Hepatocyte (in vitro differentiated cells): ENCODE results near the gene CECR2.

Experiments used
- EZH2phosphoT487 ChIP-seq: fragments of 200-600 bp; sonication (generic); IDR thresholded peaks from one replicate; pipeline ENCODE4 v1.6.1; 2018; ENCODE audit warnings: antibody characterized with exemption, mild to moderate bottlenecking, low read depth, moderate library complexity; ENCODE audit not compliant: unreplicated experiment, severe bottlenecking
- TF ChIP-seq, protein P1 (sequence below): fragments of 200-600 bp; sonication (generic); IDR thresholded peaks from 2 replicates; pipeline ENCODE4 v1.5.1; 2016; ENCODE audit warnings: antibody characterized with exemption, mild to moderate bottlenecking; ENCODE audit not compliant: poor library complexity

DNA sequence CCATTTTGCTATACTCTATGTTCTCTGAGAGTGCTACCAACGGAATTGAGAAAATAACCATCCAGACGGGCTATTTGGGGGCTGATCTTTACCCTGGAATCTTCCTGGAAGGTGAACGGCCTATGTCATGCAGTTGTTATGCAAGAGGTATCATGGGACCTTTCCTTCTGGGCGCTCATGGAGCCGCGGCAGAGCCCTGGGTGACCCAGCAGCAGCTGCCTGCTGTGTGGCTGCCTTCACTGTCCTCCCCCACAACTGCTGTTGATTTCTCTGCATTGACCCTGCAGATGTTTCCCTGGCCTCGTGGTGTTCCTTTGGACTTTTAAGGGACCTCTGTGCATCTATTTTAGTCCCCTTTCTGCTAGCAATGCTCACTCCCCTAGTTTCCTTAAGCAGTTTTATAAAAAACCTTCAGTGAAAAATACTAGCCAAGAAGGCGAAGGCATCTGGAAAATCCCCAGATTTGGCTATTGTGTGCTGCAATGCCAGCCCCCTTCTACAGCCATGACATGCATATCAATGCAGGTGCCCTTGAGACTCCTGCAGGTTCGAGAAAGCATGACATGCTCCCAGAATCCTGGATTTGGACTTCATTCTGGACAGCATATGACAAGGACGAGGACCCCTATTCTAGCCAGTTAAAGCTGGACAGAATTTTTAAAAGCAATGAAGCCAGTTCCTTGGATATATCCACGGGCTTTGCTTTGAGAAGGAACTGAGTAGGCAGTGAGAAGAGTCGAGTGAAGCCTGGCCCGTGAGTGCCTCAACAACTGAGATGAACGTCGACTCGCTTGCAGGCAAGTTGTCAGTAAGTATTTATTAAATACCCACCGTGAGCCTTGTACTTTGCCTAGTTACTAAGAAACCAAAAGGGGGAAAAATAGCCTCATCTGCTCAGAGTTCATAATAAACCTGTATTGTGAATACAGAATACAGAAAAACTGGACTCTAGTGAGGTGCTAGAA, 193.9 kb downstream of the CECR2 start, which contains the start of gene SLC25A18:
- TF ChIP-seq EZH2phosphoT487 = no peak
- TF ChIP-seq, protein P1, sequence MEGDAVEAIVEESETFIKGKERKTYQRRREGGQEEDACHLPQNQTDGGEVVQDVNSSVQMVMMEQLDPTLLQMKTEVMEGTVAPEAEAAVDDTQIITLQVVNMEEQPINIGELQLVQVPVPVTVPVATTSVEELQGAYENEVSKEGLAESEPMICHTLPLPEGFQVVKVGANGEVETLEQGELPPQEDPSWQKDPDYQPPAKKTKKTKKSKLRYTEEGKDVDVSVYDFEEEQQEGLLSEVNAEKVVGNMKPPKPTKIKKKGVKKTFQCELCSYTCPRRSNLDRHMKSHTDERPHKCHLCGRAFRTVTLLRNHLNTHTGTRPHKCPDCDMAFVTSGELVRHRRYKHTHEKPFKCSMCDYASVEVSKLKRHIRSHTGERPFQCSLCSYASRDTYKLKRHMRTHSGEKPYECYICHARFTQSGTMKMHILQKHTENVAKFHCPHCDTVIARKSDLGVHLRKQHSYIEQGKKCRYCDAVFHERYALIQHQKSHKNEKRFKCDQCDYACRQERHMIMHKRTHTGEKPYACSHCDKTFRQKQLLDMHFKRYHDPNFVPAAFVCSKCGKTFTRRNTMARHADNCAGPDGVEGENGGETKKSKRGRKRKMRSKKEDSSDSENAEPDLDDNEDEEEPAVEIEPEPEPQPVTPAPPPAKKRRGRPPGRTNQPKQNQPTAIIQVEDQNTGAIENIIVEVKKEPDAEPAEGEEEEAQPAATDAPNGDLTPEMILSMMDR = no peak
